SK-N-SH (cell line): Measurements from ENCODE around the gene CFAP74. TPM values are rescaled to one million over a fixed set of nuclear protein-coding genes. Genes with fewer than 3 reads are reported as not detected.

Experiments used
- CTCF ChIA-PET: fragments of 300-600, 350-600 bp; formaldehyde crosslinking; extraction: SDS; loops from one replicate; lab custom pipeline; 2021; lab: Yijun Ruan, JAX
- POLR2A ChIA-PET: fragments of 350-600 bp; sonication (Branson Sonifier 250); formaldehyde crosslinking; extraction: SDS; loops from one replicate; lab custom pipeline; 2020; ENCODE audit warnings: antibody characterized with exemption, inconsistent platforms; lab: Yijun Ruan, JAX
- DNase-seq: peaks from one replicate; pipeline ENCODE4 v3.0.0; 2012
- H2AFZ ChIP-seq: fragments of 200-600 bp; sonication (generic); 2 replicates; pipeline ENCODE4 v1.8.1; 2016; ENCODE audit warnings: antibody characterized with exemption, mild to moderate bottlenecking, low read depth
- H3F3A ChIP-seq: fragments of 200-600 bp; sonication (generic); replicated peaks from 2 replicates; pipeline ENCODE3; 2016; ENCODE audit warnings: antibody characterized with exemption, mild to moderate bottlenecking; ENCODE audit not compliant: insufficient read depth
- H3K27ac ChIP-seq, 2 experiments: fragments of 200-500 bp in 1 of 2; fragments of 200-600 bp in 1 of 2; sonication (Bioruptor generic) in 1 of 2; sonication (generic), shearing (Covaris generic) in 1 of 2; 2 replicates each; pipeline versions ENCODE4 v1.5.1 to v1.6.1; 2014 to 2016; ENCODE audit warnings: low read depth in 2 of 2, inconsistent platforms in 1 of 2, low read length in 1 of 2, mild to moderate bottlenecking in 1 of 2, mixed read lengths in 1 of 2
- H3K27me3 ChIP-seq: fragments of 200-600 bp; sonication (generic), shearing (Covaris generic); 2 replicates; pipeline ENCODE4 v1.6.1; 2016; ENCODE audit warnings: mixed run types; ENCODE audit not compliant: insufficient read depth
- H3K36me3 ChIP-seq, 2 experiments: fragments of 200-500 bp in 1 of 2; fragments of 200-600 bp in 1 of 2; sonication (Bioruptor generic) in 1 of 2; sonication (generic) in 1 of 2; replicated peaks in 1 of 2; 2 replicates each; pipeline versions ENCODE3 to v1.5.1; 2014 to 2016; ENCODE audit warnings: low read length in 1 of 2, mild to moderate bottlenecking in 1 of 2; ENCODE audit not compliant: insufficient read depth in 2 of 2, control insufficient read depth in 1 of 2
- H3K4me1 ChIP-seq, 2 experiments: fragments of 200-500 bp in 1 of 2; fragments of 200-600 bp in 1 of 2; sonication (Bioruptor generic) in 1 of 2; sonication (generic), shearing (Covaris generic) in 1 of 2; 2 replicates each; pipeline versions ENCODE4 v1.5.1 to v1.6.1; 2014 to 2016; ENCODE audit warnings: low read depth in 1 of 2, low read length in 1 of 2, mixed run types in 1 of 2; ENCODE audit not compliant: insufficient read depth in 2 of 2, control insufficient read depth in 1 of 2
- H3K4me2 ChIP-seq: fragments of 200-600 bp; sonication (generic), shearing (Covaris generic); 2 replicates; pipeline ENCODE4 v1.6.1; 2017; ENCODE audit warnings: mixed run types
- H3K4me3 ChIP-seq, 2 experiments: fragments of 200-500 bp in 1 of 2; fragments of 200-600 bp in 1 of 2; sonication (Bioruptor generic) in 1 of 2; sonication (generic), shearing (Covaris generic) in 1 of 2; 2 replicates each; pipeline versions ENCODE4 v1.5.1 to v1.8.1; 2014 to 2016; ENCODE audit warnings: low read depth in 2 of 2, inconsistent platforms in 1 of 2, low read length in 1 of 2, mild to moderate bottlenecking in 1 of 2, mixed read lengths in 1 of 2, moderate library complexity in 1 of 2
- H3K79me2 ChIP-seq: fragments of 200-600 bp; sonication (generic); 2 replicates; pipeline ENCODE4 v1.8.1; 2017; ENCODE audit warnings: mild to moderate bottlenecking; ENCODE audit not compliant: insufficient read depth
- H3K9ac ChIP-seq: fragments of 200-600 bp; sonication (generic); 2 replicates; pipeline ENCODE4 v1.6.1; 2017; ENCODE audit warnings: mixed run types
- H3K9me2 ChIP-seq: fragments of 200-600 bp; sonication (generic); 2 replicates; pipeline ENCODE4 v1.6.1; 2017; ENCODE audit warnings: mixed run types
- H3K9me3 ChIP-seq: fragments of 200-600 bp; sonication (generic); 2 replicates; pipeline ENCODE4 v1.6.1; 2017; ENCODE audit warnings: mixed run types, mild to moderate bottlenecking, moderate library complexity
- H4K20me1 ChIP-seq: fragments of 200-600 bp; sonication (generic); 2 replicates; pipeline ENCODE4 v1.6.1; 2017; ENCODE audit warnings: mild to moderate bottlenecking, mixed run types; ENCODE audit not compliant: insufficient read depth
- ELF1 ChIP-seq: IDR thresholded peaks from 2 replicates; pipeline ENCODE4 v1.4.0; 2012
- EP300 ChIP-seq, 2 experiments: IDR thresholded peaks; 2 replicates each; pipeline versions ENCODE4 v1.4.0 to v1.6.1; 2012; ENCODE audit warnings: borderline replicate concordance in 1 of 2, low read depth in 1 of 2, low read length in 1 of 2
- FOXJ3 ChIP-seq: sonication (generic); formaldehyde crosslinking; IDR thresholded peaks from 2 replicates; pipeline ENCODE4 v1.5.1; 2020; ENCODE audit warnings: mild to moderate bottlenecking, missing genetic modification reagents
- MEF2A ChIP-seq: IDR thresholded peaks from 2 replicates; pipeline ENCODE4 v1.4.0; 2012; ENCODE audit warnings: low read depth, borderline replicate concordance
- MXI1 ChIP-seq: IDR thresholded peaks from 2 replicates; pipeline ENCODE4 v1.6.1; 2012; ENCODE audit warnings: mild to moderate bottlenecking, low read depth, low read length, improper control_type of control experiment
- NFIC ChIP-seq: IDR thresholded peaks from 2 replicates; pipeline ENCODE4 v1.4.0; 2012; ENCODE audit warnings: borderline replicate concordance
- POLR2AphosphoS5 ChIP-seq: IDR thresholded peaks from 2 replicates; pipeline ENCODE4 v1.6.1; 2012; ENCODE audit warnings: low read depth, low read length
- RAD21 ChIP-seq: IDR thresholded peaks from 2 replicates; pipeline ENCODE4 v1.6.1; 2012; ENCODE audit warnings: mild to moderate bottlenecking, low read length
- SMC3 ChIP-seq: IDR thresholded peaks from 2 replicates; pipeline ENCODE4 v1.6.1; 2012; ENCODE audit warnings: low read depth, low read length, improper control_type of control experiment
- TAF1 ChIP-seq: IDR thresholded peaks from 2 replicates; pipeline ENCODE4 v1.6.1; 2012; ENCODE audit warnings: low read depth, mild to moderate bottlenecking, low read length, moderate library complexity, borderline replicate concordance
- TEAD4 ChIP-seq: IDR thresholded peaks from 2 replicates; pipeline ENCODE4 v1.4.0; 2012; ENCODE audit warnings: mild to moderate bottlenecking, borderline replicate concordance; ENCODE audit not compliant: insufficient read depth
- YY1 ChIP-seq: IDR thresholded peaks from 2 replicates; pipeline ENCODE4 v1.4.0; 2012; ENCODE audit warnings: low read depth, mild to moderate bottlenecking
- WGBS: methylation state at CpG from one replicate; pipeline ENCODE4 v1.1.6; 2017; ENCODE audit warnings: low lambda C conversion rate; 5-methylcytosine and 5-hydroxymethylcytosine counted together
- polyA plus RNA-seq, 3 experiments: library from polyadenylated mRNA; depleted of rRNA; stranded (reverse); fragments of >200 nt; gene quantifications; 2 replicates each; pipeline ENCODE4 v1.2.3, GENCODE V29; 2012
- TF ChIP-seq, protein P1 (sequence below): IDR thresholded peaks from 2 replicates; pipeline ENCODE4 v1.4.0; 2012; ENCODE audit warnings: low read depth, borderline replicate concordance
- TF ChIP-seq, protein P2 (sequence below): IDR thresholded peaks from 2 replicates; pipeline ENCODE4 v1.4.0; 2012; ENCODE audit warnings: low read depth
- TF ChIP-seq, protein P3 (sequence below): IDR thresholded peaks from 2 replicates; pipeline ENCODE4; 2012
- TF ChIP-seq, protein P4 (sequence below): fragments of 150-350 bp; IDR thresholded peaks from 2 replicates; pipeline ENCODE4 v1.6.1; 2016; ENCODE audit warnings: mild to moderate bottlenecking, low read depth, low read length
- TF ChIP-seq, protein P5 (sequence below): IDR thresholded peaks from 2 replicates; pipeline ENCODE4 v1.6.1; 2012; ENCODE audit warnings: mild to moderate bottlenecking, low read depth, low read length, moderate library complexity

CFAP74 gene
- polyA plus RNA-seq, 1 of the 3 experiments (the other 2 are of a cell fraction) = not detected

DNA sequence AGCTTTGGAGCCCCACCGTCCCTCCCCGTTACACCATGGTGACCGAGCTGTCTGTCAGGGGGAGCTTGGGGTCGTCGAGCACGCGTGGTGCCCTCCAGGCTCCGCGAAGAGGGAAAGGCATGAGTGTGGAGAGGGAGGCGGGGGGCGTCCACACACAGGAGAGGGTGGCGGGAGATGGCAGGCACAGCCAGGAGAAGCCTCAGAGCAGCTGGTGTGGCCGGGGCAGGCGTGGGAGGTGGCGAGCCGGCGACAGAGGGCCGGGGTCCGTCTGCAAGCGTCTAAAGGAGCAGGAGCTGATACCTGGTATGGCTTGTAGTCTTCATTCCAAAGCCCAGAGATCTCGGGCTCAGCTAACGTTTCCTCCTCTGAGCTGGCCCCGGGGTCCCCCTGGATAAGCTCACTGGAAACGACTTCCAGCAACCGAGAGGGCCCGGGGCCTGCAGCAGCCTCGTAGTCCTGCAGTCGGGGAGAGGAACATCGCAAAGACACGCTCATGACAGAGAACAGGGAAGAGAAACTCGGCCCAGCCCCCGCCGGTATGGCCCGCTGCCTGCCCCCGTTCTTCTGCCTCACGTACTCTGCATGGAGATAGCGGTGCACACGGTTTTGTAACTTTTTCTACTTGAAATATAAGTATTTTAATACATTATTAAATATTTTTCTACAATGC, 37.4 kb downstream of the CFAP74 start (continued):
- TF ChIP-seq, protein P1, sequence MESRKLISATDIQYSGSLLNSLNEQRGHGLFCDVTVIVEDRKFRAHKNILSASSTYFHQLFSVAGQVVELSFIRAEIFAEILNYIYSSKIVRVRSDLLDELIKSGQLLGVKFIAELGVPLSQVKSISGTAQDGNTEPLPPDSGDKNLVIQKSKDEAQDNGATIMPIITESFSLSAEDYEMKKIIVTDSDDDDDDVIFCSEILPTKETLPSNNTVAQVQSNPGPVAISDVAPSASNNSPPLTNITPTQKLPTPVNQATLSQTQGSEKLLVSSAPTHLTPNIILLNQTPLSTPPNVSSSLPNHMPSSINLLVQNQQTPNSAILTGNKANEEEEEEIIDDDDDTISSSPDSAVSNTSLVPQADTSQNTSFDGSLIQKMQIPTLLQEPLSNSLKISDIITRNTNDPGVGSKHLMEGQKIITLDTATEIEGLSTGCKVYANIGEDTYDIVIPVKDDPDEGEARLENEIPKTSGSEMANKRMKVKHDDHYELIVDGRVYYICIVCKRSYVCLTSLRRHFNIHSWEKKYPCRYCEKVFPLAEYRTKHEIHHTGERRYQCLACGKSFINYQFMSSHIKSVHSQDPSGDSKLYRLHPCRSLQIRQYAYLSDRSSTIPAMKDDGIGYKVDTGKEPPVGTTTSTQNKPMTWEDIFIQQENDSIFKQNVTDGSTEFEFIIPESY = no peak
- TF ChIP-seq, protein P2, sequence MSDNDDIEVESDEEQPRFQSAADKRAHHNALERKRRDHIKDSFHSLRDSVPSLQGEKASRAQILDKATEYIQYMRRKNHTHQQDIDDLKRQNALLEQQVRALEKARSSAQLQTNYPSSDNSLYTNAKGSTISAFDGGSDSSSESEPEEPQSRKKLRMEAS = no peak
- TF ChIP-seq, all 33 proteins: peak for 0

DNA sequence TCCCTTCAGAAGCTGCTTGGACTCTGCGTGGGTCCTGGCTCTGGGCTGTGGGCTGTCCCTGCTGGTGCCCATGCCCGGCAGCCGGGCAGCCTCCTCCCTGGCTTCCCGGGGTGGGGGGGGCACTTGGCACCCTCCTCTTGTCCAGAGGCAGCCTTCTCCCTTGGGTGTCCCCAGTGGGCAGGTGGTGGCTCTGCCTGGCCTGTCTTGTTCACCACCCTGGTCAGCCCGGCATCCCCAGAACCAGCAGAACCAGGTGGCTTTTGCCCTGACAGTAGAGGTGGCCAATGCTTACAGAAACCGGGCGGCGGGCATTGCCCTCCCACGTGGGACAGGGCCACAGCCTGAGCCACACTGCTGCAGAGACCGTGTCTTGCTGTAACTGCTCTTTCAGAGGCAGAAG, 38.0 kb downstream of the CFAP74 start:
- H3K9me3 ChIP-seq = no peaks in the 10 kb centered on the region
- H3K9me2 ChIP-seq = no peaks in the 10 kb centered on the region
- ChIA-PET POLR2A (no interaction called here), CTCF (interaction anchor here (1.2 to 6.7 kb wide), 3 partner anchors 29 to 80 kb away, joined by 3 to 50 read pairs (median 3); no protein-coding TSS in a partner anchor)
- no peaks in the 10 kb centered on the region for H3K36me3 ChIP-seq
- no peak overlapping the region for H3K27ac ChIP-seq
- DNase-seq = no peak
- no peaks in the 10 kb centered on the region for H3F3A ChIP-seq
- no peaks in the 10 kb centered on the region for H3K79me2 ChIP-seq
- no peak overlapping the region for H2AFZ ChIP-seq
- no peak overlapping the region for H3K9ac ChIP-seq
- no peak overlapping the region for H3K4me3 ChIP-seq
- no peaks in the 10 kb centered on the region for H3K27me3 ChIP-seq
- no peaks in the 10 kb centered on the region for H4K20me1 ChIP-seq
- no peaks in the 10 kb centered on the region; a peak in 1 of 4 replicates for H3K4me1 ChIP-seq
- no peak overlapping the region for H3K4me2 ChIP-seq
- TF ChIP-seq POLR2AphosphoS5 = no peak
- no peak for TF ChIP-seq ELF1
- TF ChIP-seq MEF2A = no peak
- no peak for TF ChIP-seq TAF1
- no peak for TF ChIP-seq YY1
- no peak for TF ChIP-seq EP300 (IDR thresholded peaks at IDR 0.05; ENCODE audit: borderline replicate concordance in 1 of 2, low read depth in 1 of 2, low read length in 1 of 2)
- TF ChIP-seq FOXJ3 = no peak
- no peak for TF ChIP-seq MXI1
- TF ChIP-seq NFIC = no peak
- TF ChIP-seq, protein P3, sequence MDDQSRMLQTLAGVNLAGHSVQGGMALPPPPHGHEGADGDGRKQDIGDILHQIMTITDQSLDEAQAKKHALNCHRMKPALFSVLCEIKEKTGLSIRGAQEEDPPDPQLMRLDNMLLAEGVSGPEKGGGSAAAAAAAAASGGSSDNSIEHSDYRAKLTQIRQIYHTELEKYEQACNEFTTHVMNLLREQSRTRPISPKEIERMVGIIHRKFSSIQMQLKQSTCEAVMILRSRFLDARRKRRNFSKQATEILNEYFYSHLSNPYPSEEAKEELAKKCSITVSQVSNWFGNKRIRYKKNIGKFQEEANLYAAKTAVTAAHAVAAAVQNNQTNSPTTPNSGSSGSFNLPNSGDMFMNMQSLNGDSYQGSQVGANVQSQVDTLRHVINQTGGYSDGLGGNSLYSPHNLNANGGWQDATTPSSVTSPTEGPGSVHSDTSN = no peak
- no peak for TF ChIP-seq SMC3
- TF ChIP-seq, protein P2 = no peak
- TF ChIP-seq, protein P4, sequence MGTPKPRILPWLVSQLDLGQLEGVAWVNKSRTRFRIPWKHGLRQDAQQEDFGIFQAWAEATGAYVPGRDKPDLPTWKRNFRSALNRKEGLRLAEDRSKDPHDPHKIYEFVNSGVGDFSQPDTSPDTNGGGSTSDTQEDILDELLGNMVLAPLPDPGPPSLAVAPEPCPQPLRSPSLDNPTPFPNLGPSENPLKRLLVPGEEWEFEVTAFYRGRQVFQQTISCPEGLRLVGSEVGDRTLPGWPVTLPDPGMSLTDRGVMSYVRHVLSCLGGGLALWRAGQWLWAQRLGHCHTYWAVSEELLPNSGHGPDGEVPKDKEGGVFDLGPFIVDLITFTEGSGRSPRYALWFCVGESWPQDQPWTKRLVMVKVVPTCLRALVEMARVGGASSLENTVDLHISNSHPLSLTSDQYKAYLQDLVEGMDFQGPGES = no peak
- TF ChIP-seq, protein P5, sequence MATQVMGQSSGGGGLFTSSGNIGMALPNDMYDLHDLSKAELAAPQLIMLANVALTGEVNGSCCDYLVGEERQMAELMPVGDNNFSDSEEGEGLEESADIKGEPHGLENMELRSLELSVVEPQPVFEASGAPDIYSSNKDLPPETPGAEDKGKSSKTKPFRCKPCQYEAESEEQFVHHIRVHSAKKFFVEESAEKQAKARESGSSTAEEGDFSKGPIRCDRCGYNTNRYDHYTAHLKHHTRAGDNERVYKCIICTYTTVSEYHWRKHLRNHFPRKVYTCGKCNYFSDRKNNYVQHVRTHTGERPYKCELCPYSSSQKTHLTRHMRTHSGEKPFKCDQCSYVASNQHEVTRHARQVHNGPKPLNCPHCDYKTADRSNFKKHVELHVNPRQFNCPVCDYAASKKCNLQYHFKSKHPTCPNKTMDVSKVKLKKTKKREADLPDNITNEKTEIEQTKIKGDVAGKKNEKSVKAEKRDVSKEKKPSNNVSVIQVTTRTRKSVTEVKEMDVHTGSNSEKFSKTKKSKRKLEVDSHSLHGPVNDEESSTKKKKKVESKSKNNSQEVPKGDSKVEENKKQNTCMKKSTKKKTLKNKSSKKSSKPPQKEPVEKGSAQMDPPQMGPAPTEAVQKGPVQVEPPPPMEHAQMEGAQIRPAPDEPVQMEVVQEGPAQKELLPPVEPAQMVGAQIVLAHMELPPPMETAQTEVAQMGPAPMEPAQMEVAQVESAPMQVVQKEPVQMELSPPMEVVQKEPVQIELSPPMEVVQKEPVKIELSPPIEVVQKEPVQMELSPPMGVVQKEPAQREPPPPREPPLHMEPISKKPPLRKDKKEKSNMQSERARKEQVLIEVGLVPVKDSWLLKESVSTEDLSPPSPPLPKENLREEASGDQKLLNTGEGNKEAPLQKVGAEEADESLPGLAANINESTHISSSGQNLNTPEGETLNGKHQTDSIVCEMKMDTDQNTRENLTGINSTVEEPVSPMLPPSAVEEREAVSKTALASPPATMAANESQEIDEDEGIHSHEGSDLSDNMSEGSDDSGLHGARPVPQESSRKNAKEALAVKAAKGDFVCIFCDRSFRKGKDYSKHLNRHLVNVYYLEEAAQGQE = no peak
- no peak for TF ChIP-seq RAD21
- TF ChIP-seq TEAD4 = no peak
- WGBS = 17% methylated on average over 1 of the region's 10 CpGs
